ENCODE measurements around the gene COG3. TPM values are rescaled to one million over a fixed set of nuclear protein-coding genes. Genes with fewer than 3 reads are reported as not detected.

The COG3 gene
- polyA plus RNA-seq, 3 donors = 12.3 to 25.3 (median 12.9) TPM

GRCh38 chr13:45439008-45439407, 25.7 kb upstream of the COG3 start:
- intact Hi-C loops (cut with micrococcal nuclease) = no loop called here

GRCh38 chr13:45439781-45440462, 24.8 kb upstream of the COG3 start:
- Histone ChIP-seq H3K4me3 (replicated peaks in 1 of 3; ENCODE audit: low read depth in 2 of 3, low read length in 3 of 3) (no peak overlapping the region), H4K20me1 (ENCODE audit: insufficient read depth, low read length) (no peaks in the 10 kb centered on the region), H3K79me2 (ENCODE audit: insufficient read depth, low read length) (no peaks in the 10 kb centered on the region), H3K4me1 (ENCODE audit: control insufficient read depth in 1 of 2, insufficient read depth in 2 of 2, low read length in 2 of 2) (peaks cover 0 to 4% of the 10 kb centered on the region in 2 donors), H3K27me3 (ENCODE audit: control insufficient read depth in 2 of 2, insufficient read depth in 2 of 2, low read length in 2 of 2) (no peaks in the 10 kb centered on the region), H3K36me3 (replicated peaks in 1 of 2; ENCODE audit: control insufficient read depth in 1 of 2, insufficient read depth in 2 of 2, low read length in 2 of 2) (no peaks in the 10 kb centered on the region), H2AFZ (ENCODE audit: insufficient read depth, low read depth, low read length, poor library complexity, severe bottlenecking) (no peak overlapping the region), H3K9ac (ENCODE audit: insufficient read depth, low read length, poor library complexity, severe bottlenecking) (no peak overlapping the region), H3K4me2 (replicated peaks; ENCODE audit: extremely low read depth, low read length, poor library complexity, severe bottlenecking) (no peak overlapping the region), H3K27ac (ENCODE audit: low read depth in 1 of 2, low read length in 2 of 2) (no peak overlapping the region), H3K9me3 (replicated peaks in 1 of 2; ENCODE audit: control insufficient read depth in 1 of 2, insufficient read depth in 1 of 2, low read length in 2 of 2) (no peaks in the 10 kb centered on the region)
- Mint-ChIP-seq H3K27me3 (ENCODE audit: low read depth in 3 of 3) (peaks cover 0 to 3% (median 0%) of the 10 kb centered on the region in 3 donors), H3K27ac (peak overlapping the region in 1 of 7 donors; percentile 27), H3K9me3 (peaks cover 0 to 3% (median 0%) of the 10 kb centered on the region in 7 donors), H3K36me3 (no peaks in the 10 kb centered on the region), H3K4me3 (no peak overlapping the region), H3K4me1 (peaks cover 13% of the 10 kb centered on the region)
- TF ChIP-seq CTCF (IDR thresholded peaks at IDR 0.05) = no peak
- WGBS (ENCODE audit: insufficient coverage) = no CpG with 5 or more reads among the region's 3 CpGs
- intact Hi-C loops (cut with micrococcal nuclease) = no loop called here
- DNase-seq = no peak

More at GRCh38 chr13:45439008-45439407, 25.7 kb upstream of the COG3 start:
- no peak for DNase-seq
- Histone ChIP-seq H3K27ac (ENCODE audit: low read depth in 1 of 2, low read length in 2 of 2) (no peak overlapping the region), H3K36me3 (replicated peaks in 1 of 2; ENCODE audit: control insufficient read depth in 1 of 2, insufficient read depth in 2 of 2, low read length in 2 of 2) (no peaks in the 10 kb centered on the region), H4K20me1 (ENCODE audit: insufficient read depth, low read length) (no peaks in the 10 kb centered on the region), H3K27me3 (ENCODE audit: control insufficient read depth in 2 of 2, insufficient read depth in 2 of 2, low read length in 2 of 2) (no peaks in the 10 kb centered on the region), H3K9me3 (replicated peaks in 1 of 2; ENCODE audit: control insufficient read depth in 1 of 2, insufficient read depth in 1 of 2, low read length in 2 of 2) (no peaks in the 10 kb centered on the region), H2AFZ (ENCODE audit: insufficient read depth, low read depth, low read length, poor library complexity, severe bottlenecking) (no peak overlapping the region), H3K79me2 (ENCODE audit: insufficient read depth, low read length) (no peaks in the 10 kb centered on the region), H3K4me1 (ENCODE audit: control insufficient read depth in 1 of 2, insufficient read depth in 2 of 2, low read length in 2 of 2) (peaks cover 0 to 4% of the 10 kb centered on the region in 2 donors), H3K4me2 (replicated peaks; ENCODE audit: extremely low read depth, low read length, poor library complexity, severe bottlenecking) (no peak overlapping the region), H3K9ac (ENCODE audit: insufficient read depth, low read length, poor library complexity, severe bottlenecking) (no peak overlapping the region), H3K4me3 (replicated peaks in 1 of 3; ENCODE audit: low read depth in 2 of 3, low read length in 3 of 3) (no peak overlapping the region)
- peaks cover 0 to 3% (median 0%) of the 10 kb centered on the region in 3 donors for H3K27me3 Mint-ChIP-seq (ENCODE audit: low read depth in 3 of 3)
- H3K4me1 Mint-ChIP-seq = peaks cover 13% of the 10 kb centered on the region
- H3K9me3 Mint-ChIP-seq = peaks cover 0 to 3% (median 0%) of the 10 kb centered on the region in 7 donors
- H3K36me3 Mint-ChIP-seq = no peaks in the 10 kb centered on the region
- H3K27ac Mint-ChIP-seq = no peak overlapping the region
- WGBS (ENCODE audit: insufficient coverage) = no CpG with 5 or more reads among the region's 4 CpGs
- no peak overlapping the region for H3K4me3 Mint-ChIP-seq
- no peak for TF ChIP-seq CTCF (IDR thresholded peaks at IDR 0.05)

All from CD14-positive monocyte (primary cell).